ENCODE measurements around the gene KANSL1.
"Not testable (repeated sequence)": the region's sequence is repeated elsewhere in the genome, so short reads cannot be mapped to it uniquely, and the experiment has no call there.

The KANSL1 gene

GRCh38 chr17:46088595-46088994 is 104.6 kb downstream of the KANSL1 start:
- Histone ChIP-seq H3K36me3 (ENCODE audit: insufficient read depth, low read length) (no peaks in the 10 kb centered on the region), H3K4me1 (ENCODE audit: insufficient read depth, low read length) (no peaks in the 10 kb centered on the region), H3K9ac (ENCODE audit: low read depth, low read length) (no peak overlapping the region), H3K9me3 (ENCODE audit: control insufficient read depth, insufficient read depth, low read length) (no peaks in the 10 kb centered on the region)

- not testable (repeated sequence) for H3K36me3 ChIP-seq (ENCODE audit: insufficient read depth, low read length); H3K4me1 ChIP-seq (ENCODE audit: insufficient read depth, low read length); H3K9me3 ChIP-seq (ENCODE audit: control insufficient read depth, insufficient read depth, low read length); H3K9ac ChIP-seq (ENCODE audit: low read depth, low read length)
These were observed 105.4 kb downstream of the KANSL1 start for GRCh38 chr17:46087871-46088270.

- Histone ChIP-seq H3K4me1 (ENCODE audit: insufficient read depth, low read length) (no peaks in the 10 kb centered on the region), H3K9me3 (ENCODE audit: control insufficient read depth, insufficient read depth, low read length) (no peaks in the 10 kb centered on the region), H3K36me3 (ENCODE audit: insufficient read depth, low read length) (no peaks in the 10 kb centered on the region), H3K9ac (ENCODE audit: low read depth, low read length) (no peak overlapping the region)
These were observed 106.4 kb downstream of the KANSL1 start for GRCh38 chr17:46086821-46087220.

- Histone ChIP-seq H3K9me3 (ENCODE audit: control insufficient read depth, insufficient read depth, low read length) (no peaks in the 10 kb centered on the region), H3K4me1 (ENCODE audit: insufficient read depth, low read length) (no peaks in the 10 kb centered on the region), H3K9ac (ENCODE audit: low read depth, low read length) (no peak overlapping the region), H3K36me3 (ENCODE audit: insufficient read depth, low read length) (no peaks in the 10 kb centered on the region)
These were observed 107.7 kb downstream of the KANSL1 start for GRCh38 chr17:46085522-46085921.

- Histone ChIP-seq H3K4me1 (ENCODE audit: insufficient read depth, low read length) (no peaks in the 10 kb centered on the region), H3K9ac (ENCODE audit: low read depth, low read length) (no peak overlapping the region), H3K36me3 (ENCODE audit: insufficient read depth, low read length) (peaks cover 10% of the 10 kb centered on the region), H3K9me3 (ENCODE audit: control insufficient read depth, insufficient read depth, low read length) (no peaks in the 10 kb centered on the region)
These were observed 111.0 kb downstream of the KANSL1 start for GRCh38 chr17:46082257-46082656.

GRCh38 chr17:46081018-46081320 is 112.3 kb downstream of the KANSL1 start:
- Histone ChIP-seq H3K9ac (ENCODE audit: low read depth, low read length) (no peak overlapping the region), H3K9me3 (ENCODE audit: control insufficient read depth, insufficient read depth, low read length) (no peaks in the 10 kb centered on the region), H3K4me1 (ENCODE audit: insufficient read depth, low read length) (no peaks in the 10 kb centered on the region), H3K36me3 (ENCODE audit: insufficient read depth, low read length) (peaks cover 12% of the 10 kb centered on the region)

- H3K9me3 ChIP-seq (ENCODE audit: control insufficient read depth, insufficient read depth, low read length), result no peaks in the 10 kb centered on the region
- H3K4me1 ChIP-seq (ENCODE audit: insufficient read depth, low read length), result no peaks in the 10 kb centered on the region
- H3K36me3 ChIP-seq (ENCODE audit: insufficient read depth, low read length), result peaks cover 12% of the 10 kb centered on the region
- no peak overlapping the region for H3K9ac ChIP-seq (ENCODE audit: low read depth, low read length)
These were observed 112.9 kb downstream of the KANSL1 start for GRCh38 chr17:46080118-46081017.

- Histone ChIP-seq H3K4me1 (ENCODE audit: insufficient read depth, low read length) (peaks cover 6% of the 10 kb centered on the region), H3K9ac (ENCODE audit: low read depth, low read length) (no peak overlapping the region), H3K36me3 (ENCODE audit: insufficient read depth, low read length) (peaks cover 12% of the 10 kb centered on the region)
These were observed 114.6 kb downstream of the KANSL1 start for GRCh38 chr17:46078675-46079074.

GRCh38 chr17:46074540-46074939 is 118.7 kb downstream of the KANSL1 start:
- Histone ChIP-seq H3K4me1 (ENCODE audit: insufficient read depth, low read length) (peaks cover 33% of the 10 kb centered on the region), H3K36me3 (ENCODE audit: insufficient read depth, low read length) (peaks cover 12% of the 10 kb centered on the region), H3K9me3 (ENCODE audit: control insufficient read depth, insufficient read depth, low read length) (no peaks in the 10 kb centered on the region), H3K9ac (ENCODE audit: low read depth, low read length) (no peak overlapping the region)

More at GRCh38 chr17:46078675-46079074, 114.6 kb downstream of the KANSL1 start:
- H3K9me3 ChIP-seq (ENCODE audit: control insufficient read depth, insufficient read depth, low read length), result no peaks in the 10 kb centered on the region

- peaks cover 5% of the 10 kb centered on the region; the same call in 1 of the 2 replicates for H3K36me3 ChIP-seq (ENCODE audit: insufficient read depth, low read length)
- H3K4me1 ChIP-seq (ENCODE audit: insufficient read depth, low read length), result peaks cover 33% of the 10 kb centered on the region
- H3K9ac ChIP-seq (ENCODE audit: low read depth, low read length), result no peak overlapping the region
- H3K9me3 ChIP-seq (ENCODE audit: control insufficient read depth, insufficient read depth, low read length), result no peaks in the 10 kb centered on the region
These were observed 120.2 kb downstream of the KANSL1 start for GRCh38 chr17:46072998-46073397.

GRCh38 chr17:46071796-46072195 is 121.4 kb downstream of the KANSL1 start:
- no peaks in the 10 kb centered on the region for H3K9me3 ChIP-seq (ENCODE audit: control insufficient read depth, insufficient read depth, low read length)
- peaks cover 33% of the 10 kb centered on the region for H3K4me1 ChIP-seq (ENCODE audit: insufficient read depth, low read length)
- H3K9ac ChIP-seq (ENCODE audit: low read depth, low read length), result no peak overlapping the region
- peaks cover under 1% of the 10 kb centered on the region; the same call in 1 of the 2 replicates for H3K36me3 ChIP-seq (ENCODE audit: insufficient read depth, low read length)

- no peaks in the 10 kb centered on the region for H3K4me1 ChIP-seq (ENCODE audit: insufficient read depth, low read length)
- H3K9ac ChIP-seq (ENCODE audit: low read depth, low read length), result no peak overlapping the region
- peaks cover 17% of the 10 kb centered on the region for H3K36me3 ChIP-seq (ENCODE audit: insufficient read depth, low read length)
- no peaks in the 10 kb centered on the region for H3K9me3 ChIP-seq (ENCODE audit: control insufficient read depth, insufficient read depth, low read length)
These were observed 128.8 kb downstream of the KANSL1 start for GRCh38 chr17:46064460-46064859.

GRCh38 chr17:46063241-46063640 is 130.0 kb downstream of the KANSL1 start:
- peaks cover 17% of the 10 kb centered on the region for H3K36me3 ChIP-seq (ENCODE audit: insufficient read depth, low read length)
- H3K9ac ChIP-seq (ENCODE audit: low read depth, low read length), result no peak overlapping the region
- peaks cover 6% of the 10 kb centered on the region for H3K4me1 ChIP-seq (ENCODE audit: insufficient read depth, low read length)
- H3K9me3 ChIP-seq (ENCODE audit: control insufficient read depth, insufficient read depth, low read length), result no peaks in the 10 kb centered on the region

- H3K4me1 ChIP-seq (ENCODE audit: insufficient read depth, low read length), result peaks cover 21% of the 10 kb centered on the region
These were observed 131.8 kb downstream of the KANSL1 start for GRCh38 chr17:46061435-46061834.

GRCh38 chr17:46060461-46060860 is 132.8 kb downstream of the KANSL1 start:
- H3K36me3 ChIP-seq (ENCODE audit: insufficient read depth, low read length), result peaks cover 5% of the 10 kb centered on the region; the same call in 1 of the 2 replicates

More at GRCh38 chr17:46061435-46061834, 131.8 kb downstream of the KANSL1 start:
- Histone ChIP-seq H3K9me3 (ENCODE audit: control insufficient read depth, insufficient read depth, low read length) (no peaks in the 10 kb centered on the region), H3K9ac (ENCODE audit: low read depth, low read length) (no peak overlapping the region), H3K36me3 (ENCODE audit: insufficient read depth, low read length) (peaks cover 12% of the 10 kb centered on the region)

More at GRCh38 chr17:46060461-46060860, 132.8 kb downstream of the KANSL1 start:
- no peaks in the 10 kb centered on the region for H3K9me3 ChIP-seq (ENCODE audit: control insufficient read depth, insufficient read depth, low read length)
- peaks cover 21% of the 10 kb centered on the region for H3K4me1 ChIP-seq (ENCODE audit: insufficient read depth, low read length)
- no peak overlapping the region for H3K9ac ChIP-seq (ENCODE audit: low read depth, low read length)

Data from ES-I3 (cell line).